ENCODE data around the gene GJB3. TPM values are rescaled to one million over a fixed set of nuclear protein-coding genes. Genes with fewer than 3 reads are reported as not detected.

Gene GJB3
- total RNA-seq, 1 experiment from 2014 or later = 63.0 TPM

- Histone ChIP-seq H3K27me3 (ENCODE audit: insufficient read depth, low read depth) (no peaks in the 10 kb centered on the region), H3F3A (ENCODE audit: insufficient read depth, low read depth) (peaks cover 35% of the 10 kb centered on the region), H3K9me3 (ENCODE audit: insufficient read depth, low read depth) (no peaks in the 10 kb centered on the region; the same call in 1 of the 2 replicates), H3K4me3 (no peak overlapping the region; the same call in 1 of the 2 replicates), H3K36me3 (ENCODE audit: low read depth) (no peaks in the 10 kb centered on the region), H3K4me2 (peak overlapping the region; percentile 72), H3K4me1 (replicated peaks; ENCODE audit: insufficient read depth) (peaks cover 45% of the 10 kb centered on the region), H3K79me2 (ENCODE audit: low read depth) (0 out of 2 replicates have a peak, but pooled peaks cover 2% of the 10 kb centered on the region), H2AFZ (no peak overlapping the region), H4K20me1 (ENCODE audit: insufficient read depth) (no peaks in the 10 kb centered on the region), H3K27ac (peak overlapping the region; percentile 89), H3K9me2 (ENCODE audit: insufficient read depth) (no peaks in the 10 kb centered on the region)
- TF ChIP-seq, protein P1, sequence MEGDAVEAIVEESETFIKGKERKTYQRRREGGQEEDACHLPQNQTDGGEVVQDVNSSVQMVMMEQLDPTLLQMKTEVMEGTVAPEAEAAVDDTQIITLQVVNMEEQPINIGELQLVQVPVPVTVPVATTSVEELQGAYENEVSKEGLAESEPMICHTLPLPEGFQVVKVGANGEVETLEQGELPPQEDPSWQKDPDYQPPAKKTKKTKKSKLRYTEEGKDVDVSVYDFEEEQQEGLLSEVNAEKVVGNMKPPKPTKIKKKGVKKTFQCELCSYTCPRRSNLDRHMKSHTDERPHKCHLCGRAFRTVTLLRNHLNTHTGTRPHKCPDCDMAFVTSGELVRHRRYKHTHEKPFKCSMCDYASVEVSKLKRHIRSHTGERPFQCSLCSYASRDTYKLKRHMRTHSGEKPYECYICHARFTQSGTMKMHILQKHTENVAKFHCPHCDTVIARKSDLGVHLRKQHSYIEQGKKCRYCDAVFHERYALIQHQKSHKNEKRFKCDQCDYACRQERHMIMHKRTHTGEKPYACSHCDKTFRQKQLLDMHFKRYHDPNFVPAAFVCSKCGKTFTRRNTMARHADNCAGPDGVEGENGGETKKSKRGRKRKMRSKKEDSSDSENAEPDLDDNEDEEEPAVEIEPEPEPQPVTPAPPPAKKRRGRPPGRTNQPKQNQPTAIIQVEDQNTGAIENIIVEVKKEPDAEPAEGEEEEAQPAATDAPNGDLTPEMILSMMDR (conservative IDR thresholded peaks at IDR 0.05) = no peak
- TF ChIP-seq EZH2 (IDR thresholded peaks at IDR 0.05; ENCODE audit: low read depth) = no peak
- POLR2A ChIA-PET (ENCODE audit: unreplicated experiment) = interaction anchor here (1.5 kb wide), 1 partner anchor 20 kb away, joined by 13 read pairs; no protein-coding TSS in a partner anchor
- no TSS peak for BruUV-seq (replicated peaks)
- CTCF ChIA-PET = interaction anchor here (1.6 kb wide), 1 partner anchor 20 kb away, joined by 11 read pairs; the partner anchor contains the start of gene GJB3
- intact Hi-C loops (cut with micrococcal nuclease; ENCODE audit: unreplicated experiment) = no loop called here
- no peak for DNase-seq
Measured at GRCh38 chr1:34761776-34762307, 19.2 kb upstream of the GJB3 start.

DNA sequence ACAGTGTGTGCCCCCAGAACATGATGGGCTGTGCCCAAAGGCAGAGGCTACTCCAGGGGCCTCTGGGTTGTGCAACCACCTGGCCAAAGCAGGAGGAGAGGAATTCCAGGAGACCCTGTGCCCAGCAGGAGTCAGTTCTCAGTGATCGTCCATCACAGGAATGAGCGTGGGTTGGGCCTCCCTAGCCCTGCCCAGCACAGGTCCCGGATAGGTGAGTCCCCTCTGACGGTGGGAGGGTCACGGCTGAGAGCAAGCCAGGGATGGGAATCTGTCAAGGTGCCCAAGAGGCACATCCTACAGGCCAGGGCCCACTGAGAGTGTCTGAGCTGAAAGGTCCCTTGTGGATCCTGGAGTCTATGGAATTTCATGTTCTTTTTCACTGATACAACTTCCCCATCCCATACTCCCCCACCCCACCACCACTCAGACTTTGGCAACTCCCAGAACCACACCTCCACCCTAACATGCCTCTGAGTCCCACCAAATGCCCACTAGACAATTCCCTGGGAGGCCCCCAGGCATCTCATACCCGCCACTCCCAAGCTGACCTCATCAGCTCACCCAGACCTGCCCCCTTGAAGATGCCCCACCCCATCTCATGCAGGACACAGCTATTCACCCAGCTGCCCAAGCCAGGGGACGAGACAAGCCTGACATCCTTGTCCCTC is 18.4 kb upstream of the GJB3 start:
- Histone ChIP-seq H3K27ac (peak overlapping the region; percentile 89), H3K79me2 (ENCODE audit: low read depth) (no peaks in the 10 kb centered on the region), H3K9me2 (ENCODE audit: insufficient read depth) (no peaks in the 10 kb centered on the region), H3K4me1 (replicated peaks; ENCODE audit: insufficient read depth) (peaks cover 43% of the 10 kb centered on the region), H2AFZ (no peak overlapping the region), H3K27me3 (ENCODE audit: insufficient read depth, low read depth) (no peaks in the 10 kb centered on the region), H3K4me3 (peak overlapping the region; percentile 8; the same call in 1 of the 2 replicates), H3F3A (ENCODE audit: insufficient read depth, low read depth) (peaks cover 35% of the 10 kb centered on the region), H3K36me3 (ENCODE audit: low read depth) (no peaks in the 10 kb centered on the region), H3K4me2 (peak overlapping the region; percentile 72), H3K9me3 (ENCODE audit: insufficient read depth, low read depth) (peaks cover 3% of the 10 kb centered on the region; the same call in 1 of the 2 replicates), H4K20me1 (ENCODE audit: insufficient read depth) (no peaks in the 10 kb centered on the region)
- intact Hi-C loops (cut with micrococcal nuclease; ENCODE audit: unreplicated experiment) = loop anchor here (1.0 kb wide), 1 partner anchor 19 kb away; the partner anchor contains the start of gene GJB3
- TSS peak; percentile 85 for BruUV-seq (replicated peaks)
- ChIA-PET CTCF (interaction anchor here (0.6 to 1.6 kb wide), 3 partner anchors 19 to 1080 kb away, joined by 3 to 11 read pairs (median 3); partner anchors contain the start of gene GJB3), POLR2A (ENCODE audit: unreplicated experiment) (interaction anchor here (0.8 to 1.5 kb wide), 4 partner anchors 17 to 175 kb away, joined by 4 to 13 read pairs (median 6); no protein-coding TSS in a partner anchor)
- DNase-seq = peak; percentile 72
- TF ChIP-seq, protein P1 (conservative IDR thresholded peaks at IDR 0.05) = no peak
- TF ChIP-seq EZH2 (IDR thresholded peaks at IDR 0.05; ENCODE audit: low read depth) = no peak

DNA sequence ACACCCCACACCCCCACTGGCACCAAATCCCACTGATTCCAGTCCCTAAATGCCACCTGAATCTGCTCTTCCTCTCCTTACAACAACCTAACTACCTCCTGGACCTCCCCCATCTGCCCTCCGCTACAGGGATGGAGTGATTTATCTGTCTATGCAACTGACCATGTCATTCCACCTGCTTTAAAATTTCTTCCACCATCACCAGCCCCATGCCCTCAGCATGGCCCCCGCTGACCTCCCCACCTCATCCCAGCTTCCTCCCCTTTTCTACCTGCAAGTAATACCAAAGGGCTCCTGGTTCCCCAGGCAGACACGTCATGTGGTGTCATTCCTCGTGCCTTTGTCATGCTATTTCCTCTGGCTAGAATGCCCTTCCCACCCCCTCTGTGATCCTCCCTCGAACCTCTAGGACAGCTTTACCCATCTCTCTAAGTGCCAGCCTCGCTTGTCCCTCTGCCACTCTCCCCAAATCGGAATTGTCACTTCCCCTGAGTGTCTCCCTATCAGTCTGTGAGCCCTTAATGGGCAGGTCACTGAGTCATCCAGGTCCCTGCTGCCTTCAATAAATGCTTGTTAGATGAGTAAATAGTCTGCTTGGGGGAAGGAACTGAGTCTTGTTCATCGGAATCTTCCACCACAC is 17.8 kb upstream of the GJB3 start:
- no peak for TF ChIP-seq EZH2 (IDR thresholded peaks at IDR 0.05; ENCODE audit: low read depth)
- TF ChIP-seq, protein P1 (conservative IDR thresholded peaks at IDR 0.05) = no peak
- Histone ChIP-seq H3K9me2 (ENCODE audit: insufficient read depth) (no peaks in the 10 kb centered on the region), H3K4me3 (peak overlapping the region; percentile 8; the same call in 1 of the 2 replicates), H3K27ac (peak overlapping the region; percentile 89), H3K79me2 (ENCODE audit: low read depth) (no peaks in the 10 kb centered on the region), H3K4me2 (peak overlapping the region; percentile 72), H3K27me3 (ENCODE audit: insufficient read depth, low read depth) (no peaks in the 10 kb centered on the region), H3K9me3 (ENCODE audit: insufficient read depth, low read depth) (peaks cover 3% of the 10 kb centered on the region; the same call in 1 of the 2 replicates), H3K36me3 (ENCODE audit: low read depth) (no peaks in the 10 kb centered on the region), H3F3A (ENCODE audit: insufficient read depth, low read depth) (peaks cover 35% of the 10 kb centered on the region), H4K20me1 (ENCODE audit: insufficient read depth) (no peaks in the 10 kb centered on the region), H2AFZ (no peak overlapping the region), H3K4me1 (replicated peaks; ENCODE audit: insufficient read depth) (peaks cover 43% of the 10 kb centered on the region)
- DNase-seq = peak; percentile 71 to 99
- ChIA-PET CTCF (interaction anchor here (0.6 to 1.6 kb wide), 3 partner anchors 18 to 1081 kb away, joined by 3 to 11 read pairs (median 3); partner anchors contain the start of gene GJB3), POLR2A (ENCODE audit: unreplicated experiment) (interaction anchor here (0.8 to 1.5 kb wide), 4 partner anchors 16 to 176 kb away, joined by 4 to 13 read pairs (median 6); no protein-coding TSS in a partner anchor)
- no TSS peak for BruUV-seq (replicated peaks)
- intact Hi-C loops (cut with micrococcal nuclease; ENCODE audit: unreplicated experiment) = loop anchor here (1.0 kb wide), 1 partner anchor 18 kb away; the partner anchor contains the start of gene GJB3
